Esophagus muscularis mucosa (tissue), 4 donors: ENCODE measurements around the gene GHRL. TPM values are rescaled to one million over a fixed set of nuclear protein-coding genes. Genes with fewer than 3 reads are reported as not detected.
"Not testable (repeated sequence)": the region's sequence is repeated elsewhere in the genome, so short reads cannot be mapped to it uniquely, and the experiment has no call there.

Experiments used
- DNase-seq: peaks from one replicate; pipeline ENCODE4 v3.0.0-alpha.2; 2017; ENCODE audit errors: extremely low spot score
- H3K27ac ChIP-seq, 4 donors: fragments of 200-600 bp; sonication (generic); replicated peaks in 1 of 4; 1 replicate in 3 of 4; 2 replicates in 1 of 4; pipeline ENCODE4 v1.5.1; 2016 to 2019; ENCODE audit warnings: mild to moderate bottlenecking in 1 of 4
- H3K27me3 ChIP-seq, 4 donors: fragments of 200-600 bp; sonication (generic); one replicate each; pipeline versions ENCODE4 v1.5.1 to v1.6.0; 2016 to 2019
- H3K36me3 ChIP-seq, 4 donors: fragments of 200-600 bp; sonication (generic); one replicate each; pipeline ENCODE4 v1.5.1; 2016 to 2019
- H3K4me1 ChIP-seq, 4 donors: fragments of 200-600 bp; sonication (generic); one replicate each; pipeline ENCODE4 v1.5.1; 2016 to 2019
- H3K4me3 ChIP-seq, 4 donors: fragments of 200-600 bp; sonication (generic); 1 replicate in 2 of 4; 2 replicates in 2 of 4; pipeline ENCODE4 v1.5.1; 2016 to 2019; ENCODE audit warnings: mild to moderate bottlenecking in 4 of 4, moderate library complexity in 1 of 4
- H3K9me3 ChIP-seq, 4 donors: fragments of 200-600 bp; sonication (generic); 1 replicate in 3 of 4; 2 replicates in 1 of 4; pipeline ENCODE4 v1.5.1; 2016 to 2019
- CTCF ChIP-seq, 3 experiments: fragments of 200-600 bp in 2 of 3; fragments of 450-650 bp in 1 of 3; sonication (generic) in 2 of 3; IDR thresholded peaks; one replicate each; pipeline ENCODE4 v1.5.1; 2017 to 2019; ENCODE audit warnings: antibody characterized with exemption in 3 of 3, mild to moderate bottlenecking in 2 of 3, moderate library complexity in 1 of 3
- EP300 ChIP-seq: sonication (generic); formaldehyde crosslinking; IDR thresholded peaks from one replicate; pipeline ENCODE4 v1.6.1; 2017; ENCODE audit warnings: antibody characterized with exemption
- POLR2A ChIP-seq: fragments of 450-650 bp; IDR thresholded peaks from one replicate; pipeline ENCODE4 v1.6.1; 2017; ENCODE audit warnings: antibody characterized with exemption, moderate library complexity, mild to moderate bottlenecking, low read depth
- POLR2AphosphoS5 ChIP-seq, 2 donors: sonication (generic); formaldehyde crosslinking; IDR thresholded peaks; one replicate each; pipeline ENCODE4 v1.6.1; 2017; ENCODE audit warnings: antibody characterized with exemption in 2 of 2
- WGBS: methylation state at CpG from one replicate; pipeline ENCODE4 v1.1.5; 2018; 5-methylcytosine and 5-hydroxymethylcytosine counted together
- intact Hi-C: fragments of 100-400 bp; cut with DNase I; formaldehyde crosslinking; loops from one replicate; pipeline ENCODE4 v1.15.1; 2023
- total RNA-seq, 4 donors: library from RNA; depleted of rRNA; stranded (reverse); fragments of >200 nt; gene quantifications; one replicate each; pipeline versions ENCODE4 v1.1.0 to v1.2.1, GENCODE V29; 2016

The GHRL gene
- total RNA-seq, 4 donors from 2014 or later: 0.40 TPM; not detected in 3

- Histone ChIP-seq H3K4me1 (no peaks in the 10 kb centered on the region), H3K36me3 (peaks cover 48 to 81% (median 77%) of the 10 kb centered on the region in 4 donors), H3K4me3 (no peak overlapping the region), H3K27ac (no peak overlapping the region), H3K27me3 (no peaks in the 10 kb centered on the region), H3K9me3 (no peaks in the 10 kb centered on the region)
- DNase-seq: no peak
- 88% methylated on average over 6 of the region's 6 CpGs for WGBS
- intact Hi-C loops: no loop called here
- TF ChIP-seq POLR2A: no peak
- no peak for TF ChIP-seq EP300
- TF ChIP-seq POLR2AphosphoS5 (IDR thresholded peaks at IDR 0.05): no peak
- no peak for TF ChIP-seq CTCF (IDR thresholded peaks at IDR 0.05)
Observed at GRCh38 chr3:10299679-10300078, 6.9 kb upstream of the GHRL start.

GRCh38 chr3:10299175-10299574, 6.4 kb upstream of the GHRL start:
- H3K4me1 ChIP-seq: no peaks in the 10 kb centered on the region
- no peaks in the 10 kb centered on the region for H3K27me3 ChIP-seq
- WGBS: 86% methylated on average over 2 of the region's 2 CpGs
- H3K36me3 ChIP-seq: peaks cover 42 to 78% (median 76%) of the 10 kb centered on the region in 4 donors
- TF ChIP-seq EP300: no peak
- no peak for TF ChIP-seq POLR2AphosphoS5 (IDR thresholded peaks at IDR 0.05)
- TF ChIP-seq CTCF (IDR thresholded peaks at IDR 0.05): no peak
- TF ChIP-seq POLR2A: no peak
- no peaks in the 10 kb centered on the region for H3K9me3 ChIP-seq
- no peak overlapping the region for H3K27ac ChIP-seq
- no peak overlapping the region for H3K4me3 ChIP-seq
- no peak for DNase-seq
- intact Hi-C loops: no loop called here

DNA sequence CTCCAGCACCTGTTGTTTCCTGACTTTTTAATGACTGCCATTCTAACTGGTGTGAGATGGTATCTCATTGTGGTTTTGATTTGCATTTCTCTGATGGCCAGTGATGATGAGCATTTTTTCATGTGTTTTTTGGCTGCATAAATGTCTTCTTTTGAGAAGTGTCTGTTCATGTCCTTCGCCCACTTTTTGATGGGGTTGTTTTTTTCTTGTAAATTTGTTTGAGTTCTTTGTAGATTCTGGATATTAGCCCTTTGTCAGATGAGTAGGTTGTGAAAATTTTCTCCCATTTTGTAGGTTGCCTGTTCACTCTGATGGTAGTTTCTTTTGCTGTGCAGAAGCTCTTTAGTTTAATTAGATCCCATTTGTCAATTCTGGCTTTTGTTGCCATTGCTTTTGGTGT, 5.3 kb upstream of the GHRL start:
- H3K27ac ChIP-seq, H3K9me3 ChIP-seq, H3K4me3 ChIP-seq, DNase-seq, H3K27me3 ChIP-seq, H3K4me1 ChIP-seq, intact Hi-C loops: not testable (repeated sequence)
- H3K36me3 ChIP-seq: peaks cover 31 to 72% (median 67%) of the 10 kb centered on the region in 4 donors
- no CpG with 5 or more reads among the region's 1 CpG for whole genome bisulfite sequencing

- no peaks in the 10 kb centered on the region for H3K27me3 ChIP-seq
- H3K4me3 ChIP-seq: no peak overlapping the region
- H3K4me1 ChIP-seq: peaks cover 0 to 6% (median 0%) of the 10 kb centered on the region in 4 donors
- intact Hi-C loops: no loop called here
- 82% methylated on average over 12 of the region's 12 CpGs for WGBS
- no peak for DNase-seq
- TF ChIP-seq CTCF (IDR thresholded peaks at IDR 0.05): no peak
- TF ChIP-seq POLR2A: no peak
- TF ChIP-seq POLR2AphosphoS5 (IDR thresholded peaks at IDR 0.05): no peak
- TF ChIP-seq EP300: no peak
- no peak overlapping the region for H3K27ac ChIP-seq
- H3K36me3 ChIP-seq: peaks cover 5 to 70% (median 53%) of the 10 kb centered on the region in 4 donors
- H3K9me3 ChIP-seq: no peaks in the 10 kb centered on the region
Observed at GRCh38 chr3:10294030-10294586, 1.4 kb upstream of the GHRL start.

DNA sequence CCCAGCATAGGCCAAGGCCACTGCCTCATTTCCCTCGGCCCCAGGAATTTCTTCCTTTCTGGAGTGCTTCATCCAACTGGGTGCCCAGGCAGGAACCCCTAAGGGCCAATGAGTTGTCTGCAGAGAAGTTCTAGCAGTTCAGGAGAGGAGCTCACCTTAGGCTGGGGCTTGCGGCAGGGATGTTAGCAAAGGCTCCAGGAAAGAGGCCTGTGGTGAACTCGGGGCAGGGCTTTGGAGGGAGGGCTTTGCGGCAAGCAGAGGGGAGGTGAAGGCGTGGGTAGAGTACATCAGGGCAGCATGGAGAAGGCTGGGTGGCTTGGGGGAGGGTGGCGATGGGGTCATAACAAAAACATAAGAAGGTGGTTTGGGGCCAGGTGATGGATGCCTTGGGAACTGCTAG, 1.1 kb downstream of the GHRL start:
- no peaks in the 10 kb centered on the region for H3K9me3 ChIP-seq
- peaks cover 5 to 81% (median 57%) of the 10 kb centered on the region in 4 donors for H3K36me3 ChIP-seq
- no peak overlapping the region for H3K4me3 ChIP-seq
- no peak for TF ChIP-seq POLR2AphosphoS5 (IDR thresholded peaks at IDR 0.05)
- TF ChIP-seq POLR2A: no peak
- no peak for TF ChIP-seq EP300
- TF ChIP-seq CTCF (IDR thresholded peaks at IDR 0.05): no peak
- 92% methylated on average over 6 of the region's 6 CpGs for WGBS
- intact Hi-C loops: no loop called here
- no peaks in the 10 kb centered on the region for H3K27me3 ChIP-seq
- peaks cover 0 to 6% (median 3%) of the 10 kb centered on the region in 4 donors for H3K4me1 ChIP-seq
- DNase-seq: no peak
- no peak overlapping the region for H3K27ac ChIP-seq
